Activated naive CD4-positive, alpha-beta T cell treated with anti-CD3 and anti-CD28 coated beads for 36 hours (primary cell): Measurements from ENCODE around the gene C3orf80. TPM values are rescaled to one million over a fixed set of nuclear protein-coding genes. Genes with fewer than 3 reads are reported as not detected.
"Not testable (repeated sequence)": the region's sequence is repeated elsewhere in the genome, so short reads cannot be mapped to it uniquely, and the experiment has no call there.

Source experiments
- CTCF ChIA-PET: fragments of 350-600 bp; sonication (Branson Sonifier 250); formaldehyde crosslinking; loops from one replicate; lab custom pipeline; 2021; ENCODE audit warnings: antibody characterized with exemption; lab: Charles Lee
- DNase-seq: peaks from one replicate; pipeline ENCODE4 v3.0.0-alpha.2; 2020
- H3K27ac Mint-ChIP-seq: one replicate; pipeline ENCODE4 v1.8.0; 2021; ENCODE audit warnings: mild to moderate bottlenecking, mixed read lengths
- H3K27me3 Mint-ChIP-seq: one replicate; pipeline ENCODE4 v1.8.0; 2021; ENCODE audit warnings: low read depth, mixed read lengths
- H3K36me3 Mint-ChIP-seq: one replicate; pipeline ENCODE4 v1.8.0; 2021; ENCODE audit warnings: low read depth, mixed read lengths
- H3K4me1 Mint-ChIP-seq: one replicate; pipeline ENCODE4 v1.8.0; 2021; ENCODE audit warnings: low read depth, mixed read lengths
- H3K4me3 Mint-ChIP-seq: one replicate; pipeline ENCODE4 v1.8.0; 2021; ENCODE audit warnings: mild to moderate bottlenecking, moderate library complexity, mixed read lengths
- H3K9me3 Mint-ChIP-seq: one replicate; pipeline ENCODE4 v1.8.0; 2021; ENCODE audit warnings: mixed read lengths
- intact Hi-C: fragments of 100-400 bp; cut with micrococcal nuclease; formaldehyde crosslinking; loops from one replicate; pipeline ENCODE4 v1.15.1; 2023
- total RNA-seq, 2 experiments: library from RNA; stranded (reverse); gene quantifications; one replicate each; pipeline ENCODE4 v1.2.3, GENCODE V29; 2021

The C3orf80 gene
- total RNA-seq, 2 experiments from 2014 or later, result not detected

DNA sequence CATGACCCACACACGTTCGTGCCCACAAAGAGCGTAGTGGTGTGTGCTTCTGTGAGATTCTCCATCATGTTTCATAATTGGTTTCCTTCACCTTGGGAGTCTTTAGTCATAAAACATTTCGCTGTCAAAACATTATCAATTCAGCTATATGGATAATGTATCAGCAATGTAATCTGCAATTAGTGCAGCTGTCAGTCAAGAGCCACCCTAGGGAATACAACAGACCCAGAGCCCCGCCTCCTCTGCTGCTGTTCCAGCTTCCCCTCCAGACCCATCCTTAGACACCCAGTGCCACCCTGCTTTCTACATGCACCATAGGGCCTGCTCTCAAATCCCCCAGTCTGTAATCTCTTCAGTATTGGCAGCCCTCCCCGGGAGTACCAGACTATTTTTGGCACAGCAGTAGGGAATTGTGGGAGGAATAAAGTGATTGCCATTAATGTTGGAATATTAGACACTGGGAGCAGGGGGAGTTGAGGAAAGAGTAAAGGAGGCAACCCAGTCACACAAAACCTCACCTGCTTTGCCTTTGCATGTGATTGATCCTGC, 31.5 kb upstream of the C3orf80 start:
- no peaks in the 10 kb centered on the region for H3K36me3 Mint-ChIP-seq
- H3K27ac Mint-ChIP-seq, result no peak overlapping the region
- H3K4me1 Mint-ChIP-seq, result no peaks in the 10 kb centered on the region
- intact Hi-C loops, result no loop called here
- CTCF ChIA-PET, result no interaction called here
- no peaks in the 10 kb centered on the region for H3K9me3 Mint-ChIP-seq
- no peak overlapping the region for H3K4me3 Mint-ChIP-seq
- no peak for DNase-seq
- H3K27me3 Mint-ChIP-seq, result no peaks in the 10 kb centered on the region

DNA sequence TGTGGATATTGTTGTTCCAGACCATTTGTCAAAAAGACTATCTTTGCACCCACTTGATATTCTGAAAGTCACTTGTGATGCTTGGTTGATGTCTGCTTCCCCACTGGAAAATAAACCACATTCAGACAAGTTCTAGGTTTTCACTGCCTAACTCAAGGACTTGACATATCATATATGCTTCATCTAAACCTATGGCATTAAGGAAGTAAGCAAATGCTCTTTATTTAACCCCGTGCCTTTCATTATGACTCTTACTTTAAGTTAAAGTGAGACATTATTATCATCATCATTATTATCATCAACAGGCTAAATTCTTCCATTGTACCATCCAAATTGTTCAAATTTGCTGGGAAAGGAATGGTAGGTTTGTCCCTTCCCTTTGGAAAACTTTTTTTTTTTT, 30.8 kb upstream of the C3orf80 start:
- CTCF ChIA-PET, result no interaction called here
- Mint-ChIP-seq H3K27ac (no peak overlapping the region), H3K36me3 (no peaks in the 10 kb centered on the region), H3K27me3 (no peaks in the 10 kb centered on the region), H3K9me3 (no peaks in the 10 kb centered on the region), H3K4me3 (no peak overlapping the region), H3K4me1 (no peaks in the 10 kb centered on the region)
- intact Hi-C loops, result no loop called here
- no peak for DNase-seq

DNA sequence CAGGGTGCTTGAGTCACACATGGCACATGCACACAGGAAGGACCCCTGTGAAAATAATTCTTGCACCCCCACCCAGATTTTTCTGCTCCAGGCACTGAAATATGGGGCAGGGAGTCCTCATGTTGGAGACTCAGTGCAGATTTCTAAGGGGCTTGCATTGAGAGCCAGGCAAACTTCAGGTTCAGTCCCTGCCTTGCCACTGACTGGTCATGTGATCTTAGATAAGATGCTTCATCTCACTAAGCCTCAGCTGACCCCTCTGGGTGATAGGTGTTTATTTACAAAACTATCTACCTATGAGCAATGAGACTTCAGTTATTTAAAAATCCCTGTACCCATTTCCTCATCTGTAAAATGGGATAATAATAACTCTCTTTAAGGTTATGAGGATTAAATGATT, 30.1 kb upstream of the C3orf80 start:
- Mint-ChIP-seq H3K4me1 (no peaks in the 10 kb centered on the region), H3K4me3 (no peak overlapping the region), H3K27ac (no peak overlapping the region), H3K36me3 (no peaks in the 10 kb centered on the region), H3K9me3 (no peaks in the 10 kb centered on the region), H3K27me3 (no peaks in the 10 kb centered on the region)
- CTCF ChIA-PET, result no interaction called here
- intact Hi-C loops, result no loop called here
- no peak for DNase-seq

DNA sequence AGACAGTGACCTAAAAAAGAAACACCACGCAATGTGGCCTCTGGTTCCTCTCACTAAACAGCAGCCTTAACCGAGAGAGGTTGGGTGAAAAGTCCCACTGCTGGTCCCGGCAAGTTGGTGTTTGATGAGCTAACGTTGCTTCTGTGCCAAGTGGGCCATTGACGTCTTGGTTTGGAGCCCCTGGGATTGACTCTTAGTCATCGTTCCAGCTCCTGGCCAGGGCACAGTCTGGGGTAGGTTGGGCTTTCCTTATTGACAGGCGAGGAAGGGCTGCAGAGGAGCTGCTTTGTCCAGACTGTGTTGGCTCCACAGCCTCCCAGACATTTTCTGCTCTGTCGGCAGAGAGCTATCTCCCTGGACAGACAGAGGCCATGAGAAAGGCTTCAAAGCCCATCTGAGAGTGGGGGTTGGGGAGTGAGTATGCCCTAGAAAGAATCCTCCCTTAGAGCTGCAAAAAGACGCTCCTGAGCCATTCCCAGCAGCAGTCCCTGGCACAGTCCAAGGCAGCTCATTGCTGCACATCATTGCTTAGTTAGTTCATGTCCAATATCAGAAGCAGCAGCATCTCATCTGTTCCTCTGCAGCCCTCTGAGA, 28.6 kb upstream of the C3orf80 start:
- Mint-ChIP-seq H3K27me3 (no peaks in the 10 kb centered on the region), H3K27ac (no peak overlapping the region), H3K4me1 (no peaks in the 10 kb centered on the region), H3K4me3 (no peak overlapping the region), H3K36me3 (no peaks in the 10 kb centered on the region), H3K9me3 (no peaks in the 10 kb centered on the region)
- no peak for DNase-seq
- CTCF ChIA-PET, result interaction anchor here (0.6 kb wide), 1 partner anchor 310 kb away, joined by 4 read pairs; no protein-coding TSS in a partner anchor
- intact Hi-C loops, result no loop called here

DNA sequence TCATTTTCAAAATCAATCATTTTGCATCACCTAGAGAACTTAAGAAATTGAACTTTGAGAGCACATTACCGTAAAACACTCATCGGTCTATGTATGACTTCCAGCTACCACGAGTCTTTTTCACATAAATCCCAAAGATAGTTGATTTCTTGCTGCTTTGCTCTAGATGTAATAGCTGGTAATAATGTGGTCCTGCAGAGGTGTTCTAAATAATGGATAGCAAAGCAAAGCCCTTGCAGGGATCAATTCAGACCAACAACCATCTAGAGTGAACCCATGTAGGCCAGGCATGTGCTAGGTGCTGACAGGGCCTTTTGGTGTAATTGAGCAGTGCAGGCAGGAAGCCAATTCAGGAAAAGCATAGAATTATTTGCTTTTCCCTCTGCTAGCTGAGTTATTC, 26.1 kb upstream of the C3orf80 start:
- Mint-ChIP-seq H3K36me3 (no peaks in the 10 kb centered on the region), H3K27ac (no peak overlapping the region), H3K9me3 (no peaks in the 10 kb centered on the region), H3K4me1 (no peaks in the 10 kb centered on the region), H3K4me3 (no peak overlapping the region), H3K27me3 (no peaks in the 10 kb centered on the region)
- intact Hi-C loops, result no loop called here
- CTCF ChIA-PET, result no interaction called here
- DNase-seq, result no peak

DNA sequence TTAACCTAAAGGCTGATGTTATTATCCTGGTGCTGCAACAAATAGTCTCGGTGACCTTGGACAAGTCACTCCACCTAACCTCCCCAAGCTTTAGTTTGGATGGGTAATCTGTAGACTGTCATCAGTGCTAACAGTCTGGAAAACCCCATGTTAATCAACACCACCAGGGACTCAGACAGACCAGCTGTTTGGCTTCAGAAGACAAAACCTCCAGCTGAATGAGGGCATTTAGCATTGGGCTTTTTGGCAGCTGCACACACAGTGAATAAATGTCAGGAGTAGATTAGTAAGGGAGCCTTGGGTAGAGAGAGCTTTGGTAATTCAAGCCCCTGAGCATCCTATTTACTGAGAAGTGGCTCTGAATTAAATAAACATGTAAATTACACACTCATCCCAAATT, 24.9 kb upstream of the C3orf80 start:
- no peak overlapping the region for H3K27ac Mint-ChIP-seq
- intact Hi-C loops, result no loop called here
- CTCF ChIA-PET, result no interaction called here
- H3K27me3 Mint-ChIP-seq, result no peaks in the 10 kb centered on the region
- no peaks in the 10 kb centered on the region for H3K4me1 Mint-ChIP-seq
- H3K36me3 Mint-ChIP-seq, result no peaks in the 10 kb centered on the region
- no peaks in the 10 kb centered on the region for H3K9me3 Mint-ChIP-seq
- H3K4me3 Mint-ChIP-seq, result no peak overlapping the region
- DNase-seq, result no peak

DNA sequence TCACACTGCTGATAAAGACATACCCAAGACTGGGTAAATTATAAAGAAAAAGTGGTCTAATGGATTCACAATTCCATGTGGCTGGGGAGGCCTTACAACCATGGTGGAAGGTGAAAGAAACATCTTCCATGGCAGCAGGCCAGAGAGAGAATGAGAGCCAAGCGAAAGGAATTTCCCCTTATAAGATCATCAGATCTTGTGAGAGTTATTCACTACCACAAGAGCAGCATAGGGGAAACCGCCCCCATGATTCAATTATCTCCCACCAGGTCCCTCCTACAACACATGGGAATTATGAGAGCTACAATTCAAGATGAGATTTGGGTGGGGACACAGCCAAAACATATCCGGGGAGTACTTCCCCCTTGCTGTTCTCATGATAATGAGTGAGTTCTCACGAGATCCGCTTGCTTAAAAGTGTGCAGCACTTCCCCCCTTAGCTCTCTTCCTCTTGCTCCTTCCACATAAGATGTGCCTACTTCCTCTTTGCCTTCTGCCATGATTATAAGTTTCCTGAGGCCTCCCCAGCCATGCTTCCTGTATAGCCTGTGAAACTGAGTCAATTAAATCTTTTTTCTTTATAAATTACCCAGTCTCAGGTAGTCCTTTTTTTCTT, 20.7 kb upstream of the C3orf80 start:
- DNase-seq, H3K27ac Mint-ChIP-seq, H3K4me1 Mint-ChIP-seq, intact Hi-C loops, CTCF ChIA-PET, H3K27me3 Mint-ChIP-seq, H3K36me3 Mint-ChIP-seq, H3K9me3 Mint-ChIP-seq, H3K4me3 Mint-ChIP-seq: not testable (repeated sequence)

DNA sequence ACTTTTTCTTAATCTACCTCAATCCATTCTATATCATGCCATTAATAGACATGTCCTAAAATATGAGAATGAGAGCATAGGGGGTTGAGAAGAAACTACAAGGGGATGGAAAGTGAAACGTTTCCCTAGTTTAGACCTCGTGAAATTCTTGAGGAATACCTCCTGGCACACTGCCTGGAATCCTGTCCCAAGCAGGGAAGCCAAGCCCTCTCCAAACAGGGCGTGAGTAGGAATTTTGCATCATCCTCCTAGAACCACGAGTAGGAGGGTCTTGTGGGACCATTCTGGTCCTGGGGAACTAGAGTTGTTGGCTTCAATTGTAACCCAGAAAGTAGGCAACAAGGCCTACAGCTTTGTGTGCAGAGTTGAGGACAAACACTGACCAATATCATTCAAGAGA, 19.6 kb upstream of the C3orf80 start:
- Mint-ChIP-seq H3K36me3 (no peaks in the 10 kb centered on the region), H3K4me3 (no peak overlapping the region), H3K4me1 (no peaks in the 10 kb centered on the region), H3K9me3 (no peaks in the 10 kb centered on the region), H3K27ac (no peak overlapping the region), H3K27me3 (peaks cover 10% of the 10 kb centered on the region)
- intact Hi-C loops, result no loop called here
- CTCF ChIA-PET, result no interaction called here
- DNase-seq, result no peak

DNA sequence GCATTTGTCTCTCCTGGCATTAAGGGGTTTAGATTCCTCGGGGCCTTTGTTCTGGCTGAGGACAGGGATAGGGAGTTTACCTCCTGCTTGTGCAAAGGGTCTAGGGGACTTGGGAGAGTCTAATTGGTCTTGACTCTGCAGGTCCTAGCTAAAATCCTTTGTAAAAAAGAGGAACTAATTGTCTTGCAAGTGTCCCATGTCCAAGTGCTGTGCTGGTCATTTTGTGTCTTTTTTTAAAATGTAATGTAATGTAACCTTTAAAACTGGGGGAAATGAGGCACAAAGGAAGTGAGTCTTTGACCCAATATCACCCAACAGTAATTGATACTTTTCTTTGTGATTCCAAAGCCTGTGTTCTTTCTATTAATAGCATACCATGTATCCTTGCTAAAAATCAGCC, 14.9 kb upstream of the C3orf80 start:
- CTCF ChIA-PET, result interaction anchor here (1.5 kb wide), 1 partner anchor 178 kb away, joined by 4 read pairs; no protein-coding TSS in a partner anchor
- H3K27me3 Mint-ChIP-seq, result peaks cover 20% of the 10 kb centered on the region
- H3K4me3 Mint-ChIP-seq, result no peak overlapping the region
- intact Hi-C loops, result loop anchor here (2.0 kb wide), 1 partner anchor 178 kb away; no protein-coding TSS in a partner anchor
- no peaks in the 10 kb centered on the region for H3K4me1 Mint-ChIP-seq
- no peaks in the 10 kb centered on the region for H3K36me3 Mint-ChIP-seq
- no peaks in the 10 kb centered on the region for H3K9me3 Mint-ChIP-seq
- no peak for DNase-seq
- H3K27ac Mint-ChIP-seq, result no peak overlapping the region

DNA sequence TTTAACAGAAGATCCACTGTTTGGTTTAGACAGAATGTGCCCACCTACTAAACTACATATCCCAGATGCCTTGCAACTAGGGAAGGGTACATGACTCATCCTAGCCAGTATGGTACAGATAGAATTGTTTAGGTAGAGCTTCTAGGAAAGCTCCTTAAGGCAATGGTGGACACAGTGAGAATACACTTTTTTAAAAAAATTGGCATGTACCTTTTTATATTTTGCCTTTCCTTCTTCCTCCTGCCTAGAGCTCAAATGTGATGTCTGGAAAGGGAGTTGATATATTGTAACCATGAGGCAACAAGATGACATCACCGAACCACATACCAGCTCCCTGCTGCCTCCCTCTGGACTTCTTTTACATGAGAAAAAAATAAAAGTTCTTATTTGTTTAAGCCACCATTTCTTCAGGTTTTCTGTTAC, 14.4 kb upstream of the C3orf80 start:
- H3K4me1 Mint-ChIP-seq, result no peaks in the 10 kb centered on the region
- H3K4me3 Mint-ChIP-seq, result no peak overlapping the region
- no peak for DNase-seq
- CTCF ChIA-PET, result interaction anchor here (1.5 kb wide), 1 partner anchor 178 kb away, joined by 4 read pairs; no protein-coding TSS in a partner anchor
- H3K27me3 Mint-ChIP-seq, result peaks cover 20% of the 10 kb centered on the region
- H3K9me3 Mint-ChIP-seq, result no peaks in the 10 kb centered on the region
- no peak overlapping the region for H3K27ac Mint-ChIP-seq
- no peaks in the 10 kb centered on the region for H3K36me3 Mint-ChIP-seq
- intact Hi-C loops, result loop anchor here (2.0 kb wide), 1 partner anchor 178 kb away; no protein-coding TSS in a partner anchor

DNA sequence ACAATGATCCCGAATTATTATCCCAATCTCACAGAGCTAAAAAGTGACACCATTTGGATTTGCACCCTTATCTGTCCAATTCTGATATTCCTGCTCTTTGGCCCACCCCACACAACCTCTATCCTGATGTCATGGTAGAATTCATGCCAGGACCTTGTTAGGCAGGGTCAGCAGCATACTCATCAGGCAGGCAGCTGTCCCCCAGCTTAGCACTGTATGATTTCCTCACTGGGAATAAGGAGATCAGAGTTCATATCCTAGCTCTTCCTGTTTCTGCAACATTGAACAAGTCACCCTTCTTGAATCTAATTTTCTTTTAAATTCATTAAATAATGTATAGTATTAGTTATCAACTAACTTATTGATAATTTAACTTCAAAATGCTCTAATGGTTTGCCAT, 12.0 kb upstream of the C3orf80 start:
- H3K9me3 Mint-ChIP-seq, result no peaks in the 10 kb centered on the region
- H3K36me3 Mint-ChIP-seq, result no peaks in the 10 kb centered on the region
- CTCF ChIA-PET, result no interaction called here
- peaks cover 16% of the 10 kb centered on the region for H3K27me3 Mint-ChIP-seq
- H3K27ac Mint-ChIP-seq, result no peak overlapping the region
- H3K4me1 Mint-ChIP-seq, result no peaks in the 10 kb centered on the region
- DNase-seq, result no peak
- intact Hi-C loops, result no loop called here
- H3K4me3 Mint-ChIP-seq, result no peak overlapping the region

DNA sequence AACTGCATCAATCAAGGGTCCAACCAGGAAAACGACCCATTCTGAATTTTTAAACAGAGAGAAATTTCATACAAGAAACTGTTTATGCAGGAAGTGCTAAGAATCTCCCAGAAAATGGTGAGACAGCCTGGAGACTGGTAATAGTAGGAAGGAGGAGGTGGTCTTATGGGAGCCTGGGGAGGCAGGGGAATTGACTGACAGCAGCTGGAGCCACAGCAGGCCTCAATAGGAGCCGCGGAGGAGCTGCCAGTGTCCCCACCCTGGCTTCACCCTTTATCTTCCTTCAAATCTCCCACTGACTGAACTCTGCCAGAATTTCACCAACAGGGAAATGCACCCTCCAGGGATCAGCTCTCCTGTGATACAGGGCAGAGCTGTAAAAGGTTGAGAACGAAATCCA, 7.5 kb upstream of the C3orf80 start:
- no peaks in the 10 kb centered on the region for H3K36me3 Mint-ChIP-seq
- H3K4me1 Mint-ChIP-seq, result no peaks in the 10 kb centered on the region
- intact Hi-C loops, result loop anchor here (2.0 kb wide), 1 partner anchor 269 kb away; no protein-coding TSS in a partner anchor
- H3K27ac Mint-ChIP-seq, result no peak overlapping the region
- CTCF ChIA-PET, result no interaction called here
- H3K4me3 Mint-ChIP-seq, result no peak overlapping the region
- H3K27me3 Mint-ChIP-seq, result peaks cover 36% of the 10 kb centered on the region
- no peaks in the 10 kb centered on the region for H3K9me3 Mint-ChIP-seq
- DNase-seq, result no peak

DNA sequence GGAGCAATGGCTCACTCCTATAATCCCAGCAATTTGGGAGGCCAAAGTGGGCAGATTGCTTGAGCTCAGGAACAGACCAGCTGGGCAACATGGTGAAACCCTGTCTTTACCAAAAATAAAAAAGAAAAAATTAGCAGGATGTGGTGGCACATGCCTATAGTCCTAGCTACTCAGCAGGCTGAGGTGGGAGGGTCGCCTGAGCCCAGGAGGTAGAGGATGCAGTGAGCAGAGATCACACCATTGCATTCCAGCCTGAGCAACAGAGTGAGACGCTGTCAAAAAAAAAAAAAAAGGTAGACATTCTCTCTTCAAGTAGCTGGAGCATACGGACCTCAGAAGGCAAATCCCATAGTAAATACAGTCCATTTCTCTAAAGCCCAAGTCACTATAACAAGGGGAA, 7.1 kb upstream of the C3orf80 start:
- no peaks in the 10 kb centered on the region for H3K36me3 Mint-ChIP-seq
- H3K27ac Mint-ChIP-seq, result no peak overlapping the region
- no peaks in the 10 kb centered on the region for H3K9me3 Mint-ChIP-seq
- no peak for DNase-seq
- H3K4me3 Mint-ChIP-seq, result no peak overlapping the region
- CTCF ChIA-PET, result no interaction called here
- peaks cover 37% of the 10 kb centered on the region for H3K27me3 Mint-ChIP-seq
- no peaks in the 10 kb centered on the region for H3K4me1 Mint-ChIP-seq
- intact Hi-C loops, result loop anchor here (2.0 kb wide), 1 partner anchor 269 kb away; no protein-coding TSS in a partner anchor
